ENCODE measurements around the gene TP53INP2. TPM values are rescaled to one million over a fixed set of nuclear protein-coding genes. Genes with fewer than 3 reads are reported as not detected.

TP53INP2 gene
- total and polyA plus RNA-seq, 2 of the 13 experiments (the other 11 are each of a cell fraction or from before 2014, with no cell fraction given) = 5.2 to 18.8 TPM

GRCh38 chr20:34717230-34718095 lies 13.3 kb downstream of the TP53INP2 start (continued):
- peak; percentile 70; the same call in 1 of the 2 replicates for TF ChIP-seq NCOR1 (IDR thresholded peaks at IDR 0.05; ENCODE audit: borderline replicate concordance, low read length)
- no peak for TF ChIP-seq ZNF282 (IDR thresholded peaks at IDR 0.05; ENCODE audit: partially characterized antibody)
- TF ChIP-seq RCOR2 (CRISPR knock-in tag; IDR thresholded peaks at IDR 0.05) = peak; percentile 98
- TF ChIP-seq, protein P1, sequence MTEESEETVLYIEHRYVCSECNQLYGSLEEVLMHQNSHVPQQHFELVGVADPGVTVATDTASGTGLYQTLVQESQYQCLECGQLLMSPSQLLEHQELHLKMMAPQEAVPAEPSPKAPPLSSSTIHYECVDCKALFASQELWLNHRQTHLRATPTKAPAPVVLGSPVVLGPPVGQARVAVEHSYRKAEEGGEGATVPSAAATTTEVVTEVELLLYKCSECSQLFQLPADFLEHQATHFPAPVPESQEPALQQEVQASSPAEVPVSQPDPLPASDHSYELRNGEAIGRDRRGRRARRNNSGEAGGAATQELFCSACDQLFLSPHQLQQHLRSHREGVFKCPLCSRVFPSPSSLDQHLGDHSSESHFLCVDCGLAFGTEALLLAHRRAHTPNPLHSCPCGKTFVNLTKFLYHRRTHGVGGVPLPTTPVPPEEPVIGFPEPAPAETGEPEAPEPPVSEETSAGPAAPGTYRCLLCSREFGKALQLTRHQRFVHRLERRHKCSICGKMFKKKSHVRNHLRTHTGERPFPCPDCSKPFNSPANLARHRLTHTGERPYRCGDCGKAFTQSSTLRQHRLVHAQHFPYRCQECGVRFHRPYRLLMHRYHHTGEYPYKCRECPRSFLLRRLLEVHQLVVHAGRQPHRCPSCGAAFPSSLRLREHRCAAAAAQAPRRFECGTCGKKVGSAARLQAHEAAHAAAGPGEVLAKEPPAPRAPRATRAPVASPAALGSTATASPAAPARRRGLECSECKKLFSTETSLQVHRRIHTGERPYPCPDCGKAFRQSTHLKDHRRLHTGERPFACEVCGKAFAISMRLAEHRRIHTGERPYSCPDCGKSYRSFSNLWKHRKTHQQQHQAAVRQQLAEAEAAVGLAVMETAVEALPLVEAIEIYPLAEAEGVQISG (CRISPR knock-in tag; IDR thresholded peaks at IDR 0.05) = peak; percentile 22; the same call in 1 of the 2 replicates
- TF ChIP-seq NR2C2 (CRISPR knock-in tag; IDR thresholded peaks at IDR 0.05; ENCODE audit: borderline replicate concordance) = 0 out of 2 replicates have a peak, but pooled peaks have one; percentile 6
- no peak; the same call in 1 of the 2 replicates for TF ChIP-seq ZBTB4 (CRISPR knock-in tag; IDR thresholded peaks at IDR 0.05; ENCODE audit: borderline replicate concordance)
- no peak for TF ChIP-seq POLR2AphosphoS2 (IDR thresholded peaks at IDR 0.05; ENCODE audit: low read depth, low read length)
- peak; percentile 81 for TF ChIP-seq ZNF7 (CRISPR knock-in tag; IDR thresholded peaks at IDR 0.05)
- TF ChIP-seq MED1 (CRISPR knock-in tag; IDR thresholded peaks at IDR 0.05) = peak; percentile 36; the same call in 1 of the 2 replicates
- TF ChIP-seq, protein P2, sequence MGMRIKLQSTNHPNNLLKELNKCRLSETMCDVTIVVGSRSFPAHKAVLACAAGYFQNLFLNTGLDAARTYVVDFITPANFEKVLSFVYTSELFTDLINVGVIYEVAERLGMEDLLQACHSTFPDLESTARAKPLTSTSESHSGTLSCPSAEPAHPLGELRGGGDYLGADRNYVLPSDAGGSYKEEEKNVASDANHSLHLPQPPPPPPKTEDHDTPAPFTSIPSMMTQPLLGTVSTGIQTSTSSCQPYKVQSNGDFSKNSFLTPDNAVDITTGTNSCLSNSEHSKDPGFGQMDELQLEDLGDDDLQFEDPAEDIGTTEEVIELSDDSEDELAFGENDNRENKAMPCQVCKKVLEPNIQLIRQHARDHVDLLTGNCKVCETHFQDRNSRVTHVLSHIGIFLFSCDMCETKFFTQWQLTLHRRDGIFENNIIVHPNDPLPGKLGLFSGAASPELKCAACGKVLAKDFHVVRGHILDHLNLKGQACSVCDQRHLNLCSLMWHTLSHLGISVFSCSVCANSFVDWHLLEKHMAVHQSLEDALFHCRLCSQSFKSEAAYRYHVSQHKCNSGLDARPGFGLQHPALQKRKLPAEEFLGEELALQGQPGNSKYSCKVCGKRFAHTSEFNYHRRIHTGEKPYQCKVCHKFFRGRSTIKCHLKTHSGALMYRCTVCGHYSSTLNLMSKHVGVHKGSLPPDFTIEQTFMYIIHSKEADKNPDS (CRISPR knock-in tag; IDR thresholded peaks at IDR 0.05) = no peak
- TF ChIP-seq, protein P3, sequence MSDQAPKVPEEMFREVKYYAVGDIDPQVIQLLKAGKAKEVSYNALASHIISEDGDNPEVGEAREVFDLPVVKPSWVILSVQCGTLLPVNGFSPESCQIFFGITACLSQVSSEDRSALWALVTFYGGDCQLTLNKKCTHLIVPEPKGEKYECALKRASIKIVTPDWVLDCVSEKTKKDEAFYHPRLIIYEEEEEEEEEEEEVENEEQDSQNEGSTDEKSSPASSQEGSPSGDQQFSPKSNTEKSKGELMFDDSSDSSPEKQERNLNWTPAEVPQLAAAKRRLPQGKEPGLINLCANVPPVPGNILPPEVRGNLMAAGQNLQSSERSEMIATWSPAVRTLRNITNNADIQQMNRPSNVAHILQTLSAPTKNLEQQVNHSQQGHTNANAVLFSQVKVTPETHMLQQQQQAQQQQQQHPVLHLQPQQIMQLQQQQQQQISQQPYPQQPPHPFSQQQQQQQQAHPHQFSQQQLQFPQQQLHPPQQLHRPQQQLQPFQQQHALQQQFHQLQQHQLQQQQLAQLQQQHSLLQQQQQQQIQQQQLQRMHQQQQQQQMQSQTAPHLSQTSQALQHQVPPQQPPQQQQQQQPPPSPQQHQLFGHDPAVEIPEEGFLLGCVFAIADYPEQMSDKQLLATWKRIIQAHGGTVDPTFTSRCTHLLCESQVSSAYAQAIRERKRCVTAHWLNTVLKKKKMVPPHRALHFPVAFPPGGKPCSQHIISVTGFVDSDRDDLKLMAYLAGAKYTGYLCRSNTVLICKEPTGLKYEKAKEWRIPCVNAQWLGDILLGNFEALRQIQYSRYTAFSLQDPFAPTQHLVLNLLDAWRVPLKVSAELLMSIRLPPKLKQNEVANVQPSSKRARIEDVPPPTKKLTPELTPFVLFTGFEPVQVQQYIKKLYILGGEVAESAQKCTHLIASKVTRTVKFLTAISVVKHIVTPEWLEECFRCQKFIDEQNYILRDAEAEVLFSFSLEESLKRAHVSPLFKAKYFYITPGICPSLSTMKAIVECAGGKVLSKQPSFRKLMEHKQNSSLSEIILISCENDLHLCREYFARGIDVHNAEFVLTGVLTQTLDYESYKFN (CRISPR knock-in tag; conservative IDR thresholded peaks at IDR 0.05) = peak; percentile 88
- TF ChIP-seq GTF2F1 (IDR thresholded peaks at IDR 0.05; ENCODE audit: low read length) = no peak
- 0 out of 2 replicates have a peak, but pooled peaks have one; percentile 23 for TF ChIP-seq ZNF331 (CRISPR knock-in tag; IDR thresholded peaks at IDR 0.05)
